ENCODE results near the gene CRACR2B.

- TF ChIP-seq CTCF (conservative IDR thresholded peaks at IDR 0.05; ENCODE audit: low read length) (no peak), EZH2phosphoT487 (IDR thresholded peaks at IDR 0.05; ENCODE audit: borderline replicate concordance) (no peak)
Measured at GRCh38 chr11:816433-816779, 11.3 kb upstream of the CRACR2B start.

Measured in Loucy (cell line).